HG02588 (cell line): ENCODE data around the gene OCEL1.

Experiments
- ATAC-seq: cut with Tn5 transposase; IDR thresholded peaks from one replicate; pipeline ENCODE4 v1.9.1; 2021; ENCODE audit warnings: mild to moderate bottlenecking, moderate library complexity; ENCODE audit not compliant: unreplicated experiment

OCEL1 gene

DNA sequence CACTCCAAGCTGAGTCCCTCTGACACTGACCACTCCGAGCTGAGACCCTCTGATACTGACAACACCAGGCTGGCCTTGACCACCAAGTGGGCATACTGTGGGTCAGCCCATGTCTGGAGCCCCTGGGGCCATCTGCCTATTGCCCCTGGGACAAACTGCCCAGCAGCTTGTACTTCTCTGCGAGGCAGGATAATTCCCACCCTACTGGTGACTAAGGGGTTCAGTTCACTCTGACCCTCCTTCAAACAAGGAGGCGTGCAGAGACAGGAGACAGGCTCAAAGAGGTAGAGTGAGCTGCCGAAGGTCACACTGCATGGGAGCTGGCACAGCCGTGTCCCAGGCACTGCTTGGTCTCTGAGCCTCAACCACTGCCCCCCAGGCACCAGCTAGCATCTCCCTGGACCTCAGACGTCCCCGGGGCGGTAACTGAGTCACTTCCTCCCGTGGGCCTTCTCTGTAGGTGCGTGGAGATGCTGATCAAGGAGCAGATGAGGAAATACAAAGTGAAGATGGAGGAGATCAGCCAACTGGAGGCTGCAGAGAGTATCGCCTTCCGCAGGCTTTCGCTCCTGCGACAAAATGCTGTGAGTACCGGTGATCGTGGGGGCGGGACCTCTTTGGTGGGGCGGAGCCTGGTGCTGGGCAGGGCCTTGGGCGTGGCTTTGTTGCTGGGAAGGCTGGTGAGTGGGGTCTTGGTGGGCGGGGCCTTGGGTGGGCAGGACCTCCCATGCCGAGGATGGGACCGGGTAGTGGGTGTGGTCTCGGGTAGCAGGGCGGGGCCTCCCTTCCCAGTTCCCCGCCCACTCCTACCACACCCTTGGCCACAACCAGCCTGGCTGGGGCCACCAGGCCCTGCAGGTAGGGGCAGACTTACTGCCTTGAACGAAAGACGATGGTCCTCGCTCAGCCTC lies 16.6 kb upstream of the OCEL1 start:
- no peak for ATAC-seq

DNA sequence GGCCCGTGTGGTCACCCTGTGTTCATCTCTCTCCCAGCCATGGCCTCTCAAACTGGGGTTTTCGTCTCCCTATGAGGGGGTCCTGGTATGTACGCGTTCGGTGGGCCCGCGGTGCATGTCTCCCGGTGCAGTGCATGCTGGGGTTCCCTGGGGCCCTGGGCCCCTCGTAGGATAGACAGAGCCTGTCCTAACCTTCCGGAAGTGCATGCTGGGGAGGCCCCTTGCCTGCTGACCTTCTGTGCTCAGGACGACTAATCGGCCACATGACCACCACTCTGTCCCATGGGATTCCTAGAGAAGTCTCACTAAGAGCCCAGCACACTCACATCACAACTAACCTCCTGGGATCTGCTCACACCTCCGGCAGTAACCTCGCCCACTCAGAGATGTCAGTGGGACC lies 15.7 kb upstream of the OCEL1 start:
- ATAC-seq: no peak

DNA sequence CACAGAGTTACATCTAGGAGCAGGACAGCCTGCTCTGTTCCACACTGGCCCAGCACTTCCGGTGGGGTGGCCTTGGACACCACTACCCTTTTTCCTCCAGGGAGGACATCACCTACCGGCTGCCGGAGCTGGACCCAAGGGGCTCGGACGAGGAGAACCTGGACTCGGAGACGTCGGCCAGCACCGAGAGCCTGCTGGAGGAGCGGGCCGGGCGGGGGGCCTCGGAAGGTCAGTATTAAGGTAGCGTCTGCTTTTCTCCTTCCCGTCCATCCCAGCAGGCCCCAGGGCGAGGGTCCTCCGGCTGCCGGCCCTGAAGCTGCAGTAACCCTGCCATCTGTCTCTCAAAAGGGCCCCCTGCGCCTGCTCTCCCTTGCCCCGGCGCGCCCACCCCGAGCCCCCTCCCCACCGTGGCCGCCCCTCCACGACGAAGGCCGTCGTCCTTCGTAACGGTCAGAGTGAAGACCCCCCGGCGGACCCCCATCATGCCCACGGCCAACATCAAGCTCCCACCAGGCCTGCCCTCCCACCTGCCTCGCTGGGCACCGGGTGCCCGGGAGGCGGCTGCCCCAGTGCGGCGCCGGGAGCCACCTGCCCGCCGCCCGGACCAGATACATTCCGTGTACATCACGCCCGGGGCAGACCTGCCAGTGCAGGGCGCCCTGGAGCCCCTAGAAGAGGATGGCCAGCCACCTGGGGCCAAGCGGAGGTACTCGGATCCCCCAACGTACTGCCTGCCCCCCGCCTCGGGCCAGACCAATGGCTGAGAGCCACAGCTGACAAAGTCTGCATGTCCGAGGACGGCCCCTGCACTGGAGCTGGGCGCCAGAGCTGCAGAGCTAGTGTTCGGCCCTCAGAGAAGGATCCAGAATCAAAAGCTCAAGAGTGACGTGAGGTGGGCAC lies 14.2 kb upstream of the OCEL1 start:
- no peak for ATAC-seq

DNA sequence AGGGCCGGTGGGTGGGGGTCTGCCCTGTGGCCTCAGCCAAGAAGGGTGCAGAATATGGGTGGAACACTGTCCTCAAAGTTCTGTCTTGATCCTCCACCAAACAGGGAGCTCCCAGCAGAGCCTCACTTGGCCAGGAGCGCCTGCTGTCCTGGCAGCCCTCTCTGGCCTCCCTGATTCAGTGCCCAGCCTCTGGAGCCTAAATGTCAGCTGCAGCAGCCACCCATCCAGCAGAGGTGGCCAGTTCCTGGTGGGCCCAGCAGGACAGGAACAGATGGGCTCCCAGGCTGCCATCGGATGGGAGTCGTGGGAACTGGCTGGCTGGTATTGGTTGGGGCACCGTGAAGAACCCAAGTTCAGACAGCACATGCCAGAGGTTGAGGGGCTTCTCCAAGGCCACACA lies 12.7 kb upstream of the OCEL1 start:
- ATAC-seq: no peak

DNA sequence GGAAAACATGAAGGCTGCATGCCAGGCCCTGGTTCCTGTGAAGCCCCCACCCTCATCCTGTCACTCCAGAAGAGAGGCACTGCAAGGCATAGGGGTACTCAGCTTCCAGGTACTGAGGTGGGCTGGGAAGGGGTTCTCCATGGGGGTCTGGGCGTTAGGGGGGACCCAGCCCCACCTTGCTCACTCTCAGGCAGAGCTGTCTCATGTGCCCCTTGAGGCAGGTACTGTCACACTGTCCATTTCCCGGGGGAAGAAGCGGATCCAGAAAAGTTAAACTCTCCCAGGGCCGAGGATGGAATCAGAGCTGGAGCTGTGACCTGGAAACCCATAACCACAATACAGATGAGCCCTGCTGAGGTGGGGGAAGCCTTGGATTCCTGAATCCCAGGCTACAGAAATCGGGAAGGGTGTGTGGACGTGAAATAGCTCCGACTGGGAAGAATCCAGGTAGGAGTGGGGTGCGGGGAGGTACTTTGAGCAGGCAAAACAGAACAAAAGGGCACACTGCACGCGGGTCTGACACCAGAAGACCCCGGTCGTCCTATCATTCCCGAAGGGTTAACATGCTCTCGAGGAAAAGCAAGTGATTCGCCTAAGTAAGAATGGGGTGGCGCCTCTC lies 11.4 kb upstream of the OCEL1 start:
- ATAC-seq: no peak

DNA sequence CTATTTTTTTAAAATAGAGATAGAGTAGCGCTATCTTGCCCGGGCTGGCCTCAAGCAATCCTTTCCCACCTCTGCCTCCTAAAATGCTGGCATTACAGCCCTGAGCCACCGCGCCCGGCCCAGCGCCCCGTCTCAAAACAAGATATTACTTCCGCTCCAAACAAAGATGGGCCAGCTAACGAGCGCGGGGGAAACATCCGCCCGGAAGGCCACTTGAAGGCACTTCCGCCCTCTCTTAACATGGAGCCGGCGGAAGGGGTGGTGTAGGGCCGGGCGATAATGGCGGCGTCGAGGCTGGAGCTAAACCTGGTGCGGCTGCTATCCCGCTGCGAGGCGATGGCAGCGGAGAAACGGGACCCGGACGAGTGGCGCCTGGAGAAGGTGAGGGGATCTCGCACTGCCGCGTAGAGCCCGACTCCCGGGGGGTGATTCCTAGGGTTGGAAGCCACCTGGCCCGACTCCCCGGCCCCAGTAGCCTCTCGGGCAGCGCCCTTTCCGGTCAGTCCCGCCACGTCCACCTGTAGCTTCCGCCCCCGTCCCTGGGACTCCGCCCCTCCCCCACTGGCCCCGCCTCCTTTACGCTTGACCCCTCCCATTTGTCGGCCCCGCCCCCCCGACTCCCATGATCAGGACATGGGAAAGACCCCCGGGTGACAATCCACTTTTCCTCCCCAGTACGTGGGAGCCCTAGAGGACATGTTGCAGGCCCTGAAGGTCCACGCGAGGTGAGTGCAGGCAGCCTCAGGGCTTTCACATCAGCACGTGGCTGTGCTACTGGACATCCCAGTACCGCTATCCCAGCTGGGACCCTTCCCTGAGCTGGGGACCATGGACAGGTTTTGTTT lies 10.7 kb upstream of the OCEL1 start, which contains the start of gene USE1:
Gene USE1 (plus strand): TSS at position 231 of the 845 bp plus-strand sequence. CDS start 49 bp downstream, at position 280.
- ATAC-seq: peak; percentile 71

DNA sequence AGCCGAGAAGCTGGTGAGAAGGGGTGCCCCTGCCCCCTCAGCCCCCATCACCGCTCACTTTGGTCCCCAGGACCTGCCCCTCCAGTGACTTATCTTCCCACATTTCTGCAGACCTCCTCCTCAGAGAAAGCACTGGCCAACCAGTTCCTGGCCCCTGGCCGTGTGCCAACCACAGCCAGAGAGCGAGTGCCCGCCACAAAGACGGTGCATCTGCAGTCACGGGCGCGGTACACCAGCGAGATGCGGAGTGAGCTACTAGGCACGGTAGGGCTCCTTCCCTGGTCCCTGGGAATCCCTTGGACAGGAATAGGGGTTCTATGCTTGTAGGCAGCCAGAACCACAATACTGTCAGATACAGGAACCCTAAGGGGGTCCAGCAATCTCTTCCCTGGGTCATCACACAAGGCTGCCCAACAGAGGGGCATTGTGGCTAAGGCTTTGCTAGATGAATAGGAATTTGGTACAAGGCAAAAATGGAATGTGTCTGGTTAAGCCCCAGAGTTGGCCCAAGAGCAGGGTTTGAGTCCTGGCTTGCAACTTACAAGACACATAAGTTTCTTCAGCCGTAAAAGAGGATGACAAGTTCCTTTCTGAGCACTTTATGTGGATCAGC lies 9.9 kb upstream of the OCEL1 start:
- ATAC-seq: no peak

DNA sequence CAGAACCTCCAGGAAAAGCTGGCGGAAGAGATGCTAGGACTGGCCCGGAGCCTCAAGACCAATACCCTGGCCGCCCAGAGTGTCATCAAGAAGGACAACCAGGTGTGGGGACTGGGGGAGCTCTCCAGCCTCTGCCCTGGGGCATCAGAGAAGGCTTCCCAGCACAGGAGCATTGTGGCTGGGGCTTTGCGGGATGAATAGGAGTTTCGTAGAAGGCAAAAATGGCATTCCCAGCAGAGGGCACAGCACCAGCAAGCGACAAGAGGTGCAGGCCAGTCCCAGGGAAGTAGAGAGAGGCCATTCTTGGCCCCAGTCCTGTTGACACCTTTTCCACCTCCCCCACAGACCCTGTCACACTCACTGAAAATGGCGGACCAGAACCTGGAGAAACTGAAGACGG lies 6.7 kb upstream of the OCEL1 start:
- no peak for ATAC-seq

DNA sequence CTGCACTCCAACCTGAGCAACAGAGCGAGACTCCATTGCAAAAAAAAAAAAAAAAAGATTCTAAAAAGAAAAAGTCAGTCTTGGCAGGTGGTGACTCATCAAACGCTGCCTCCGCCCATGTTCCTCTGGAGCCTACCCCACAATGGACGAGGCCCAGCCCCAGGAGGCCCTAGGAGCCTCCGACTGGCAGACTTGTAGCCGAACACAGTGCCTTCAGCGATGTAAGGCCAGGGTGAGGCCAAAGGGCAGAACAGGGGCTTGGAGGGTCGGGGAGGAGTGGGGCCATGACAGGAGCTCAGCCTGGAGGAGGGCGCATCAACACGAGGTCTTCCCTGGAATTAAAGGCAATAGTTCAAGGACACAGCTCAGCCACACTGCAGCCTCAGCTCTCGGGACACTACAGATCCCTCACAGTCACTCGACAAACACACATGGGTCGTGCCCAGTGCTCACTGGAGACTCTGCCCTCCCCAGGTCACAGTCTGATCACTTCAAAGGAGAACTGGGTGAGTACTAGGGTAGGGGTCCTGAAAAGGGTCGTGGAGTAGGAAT lies 5.7 kb upstream of the OCEL1 start:
- ATAC-seq: no peak

DNA sequence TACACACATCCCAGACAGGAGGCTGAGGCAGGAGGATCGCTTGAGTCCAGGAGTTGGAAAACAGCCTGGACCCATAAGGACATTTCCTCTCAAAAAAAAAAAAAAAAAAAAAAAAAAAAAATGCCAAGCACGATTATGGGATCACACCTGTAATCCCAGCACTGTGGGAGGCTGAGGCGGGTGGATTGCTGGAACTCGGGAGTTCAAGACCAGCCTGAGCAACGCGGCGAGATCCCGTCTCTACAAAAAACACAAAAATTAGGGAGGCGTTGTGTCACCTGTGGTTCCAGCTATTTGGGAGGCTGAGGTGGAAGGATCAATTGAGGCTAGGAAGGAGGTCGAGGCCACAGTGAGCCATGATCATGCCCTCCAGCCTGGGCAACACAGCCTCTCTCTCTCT lies 973 bp upstream of the OCEL1 start:
- no peak for ATAC-seq

DNA sequence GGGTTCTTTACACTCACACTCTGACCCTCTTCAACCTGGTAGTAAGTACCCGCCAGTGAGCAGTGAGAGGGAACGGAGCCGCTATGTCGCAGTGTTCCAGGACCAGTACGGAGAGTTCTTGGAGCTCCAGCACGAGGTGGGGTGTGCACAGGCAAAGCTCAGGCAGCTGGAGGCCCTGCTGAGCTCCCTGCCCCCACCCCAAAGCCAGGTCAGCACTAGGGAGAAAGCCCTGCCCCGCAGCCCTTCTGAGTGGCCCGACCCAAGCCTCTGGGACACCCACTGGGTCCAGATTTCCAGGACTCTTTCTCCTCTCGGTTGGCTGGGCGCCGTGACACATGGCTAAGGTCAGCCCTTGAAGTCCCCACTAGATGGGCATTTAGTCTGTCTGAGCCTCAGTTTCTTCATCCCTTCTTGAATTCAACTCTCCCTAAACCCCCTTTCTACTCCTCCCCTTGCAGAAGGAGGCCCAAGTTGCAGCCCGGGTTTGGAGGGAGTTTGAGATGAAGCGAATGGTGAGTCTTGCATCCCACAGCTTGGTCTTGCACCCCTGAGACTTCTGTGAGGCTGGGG lies 1.9 kb downstream of the OCEL1 start:
- ATAC-seq: no peak

DNA sequence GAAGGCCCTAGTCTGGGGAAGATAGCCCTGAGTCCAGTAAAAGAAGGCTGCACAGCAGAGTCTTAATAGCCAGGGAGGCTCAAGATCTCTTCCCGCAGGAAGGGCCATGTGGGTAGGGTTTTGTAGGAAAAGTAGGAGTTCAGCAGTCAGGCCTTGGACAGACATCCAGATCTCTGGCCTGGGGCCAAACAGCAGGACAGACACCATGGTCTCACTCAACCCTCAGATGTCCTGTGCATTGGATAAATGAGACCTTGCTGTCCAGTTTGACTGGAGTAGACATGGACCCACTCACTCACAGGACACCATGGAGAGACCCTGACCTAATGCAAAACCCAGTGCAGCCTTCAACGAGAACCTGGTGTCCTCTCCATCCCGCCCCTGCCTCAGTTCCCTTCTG lies 3.9 kb downstream of the OCEL1 start:
- no peak for ATAC-seq

DNA sequence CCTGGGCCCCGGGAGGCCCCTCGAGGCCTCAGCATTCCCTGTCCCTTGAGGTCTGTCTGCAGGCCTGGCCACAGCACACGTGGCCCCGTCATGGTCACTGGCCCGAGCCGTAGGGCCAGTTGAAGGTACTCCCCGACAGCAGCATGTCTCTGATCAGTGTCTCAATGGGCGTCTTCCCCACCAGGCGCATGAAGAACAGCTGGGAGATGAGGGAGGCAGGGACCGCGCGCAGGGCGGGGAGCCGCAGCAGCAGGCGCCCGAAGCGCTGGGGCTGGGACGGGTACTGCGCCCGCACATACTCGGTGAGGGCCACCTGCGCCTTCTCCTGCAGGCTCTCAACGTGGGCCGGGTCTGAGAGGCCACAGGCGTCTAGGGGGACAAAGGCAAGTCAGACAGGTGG lies 6.2 kb downstream of the OCEL1 start:
- no peak for ATAC-seq

DNA sequence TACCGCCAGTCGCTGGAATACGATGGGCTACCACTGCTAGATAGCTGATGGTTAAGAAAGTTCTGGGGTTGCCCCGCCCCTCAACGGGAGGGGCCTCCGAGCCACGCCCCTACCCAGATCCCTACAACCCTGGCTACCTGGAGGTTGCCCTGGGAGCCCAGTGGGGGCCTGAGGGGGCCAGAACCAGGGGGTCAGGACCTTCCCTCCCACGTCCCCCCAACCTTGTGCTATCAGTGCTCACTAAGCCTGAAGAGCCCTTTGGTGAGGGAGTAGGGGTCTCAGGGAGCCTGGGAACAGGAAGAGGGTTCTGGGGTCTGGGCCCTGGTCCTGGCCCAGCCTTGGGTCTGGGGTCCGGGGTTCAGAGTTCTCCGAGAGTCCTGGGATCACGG lies 8.9 kb downstream of the OCEL1 start:
- peak; percentile 25 for ATAC-seq

DNA sequence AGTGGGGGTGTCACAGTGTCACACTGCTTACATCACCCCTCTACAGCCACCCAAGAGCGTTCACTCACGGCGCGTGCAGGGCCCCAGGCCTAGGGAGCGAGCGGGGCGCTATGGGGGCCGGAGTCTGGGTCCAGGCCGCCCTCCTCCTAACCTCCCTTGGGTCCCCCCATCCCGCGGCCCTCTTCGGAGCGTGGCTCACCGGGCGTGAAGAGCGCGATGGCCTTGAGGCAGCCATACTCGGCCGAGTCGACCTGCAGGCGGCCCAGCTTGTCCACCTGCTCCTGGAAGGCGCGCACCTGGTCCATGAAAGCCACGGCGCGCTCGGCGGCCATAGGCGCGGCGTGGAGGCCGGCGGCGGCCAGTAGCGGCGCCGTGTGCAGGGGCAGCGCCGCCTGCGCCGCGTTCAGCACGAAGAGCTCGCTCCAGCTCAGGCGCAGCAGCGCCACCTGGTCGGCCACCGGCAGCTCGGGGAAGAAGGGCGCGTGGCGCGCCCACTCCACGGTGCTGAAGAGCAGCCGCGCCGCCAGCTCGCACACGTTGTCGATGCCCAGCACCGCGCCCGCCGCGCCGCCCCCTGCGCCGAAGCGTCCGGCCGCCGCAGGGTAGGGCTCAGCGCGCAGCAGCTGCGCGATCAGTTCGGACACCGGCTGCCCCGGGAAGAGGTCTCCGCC lies 9.4 kb downstream of the OCEL1 start:
- ATAC-seq: peak; percentile 61

DNA sequence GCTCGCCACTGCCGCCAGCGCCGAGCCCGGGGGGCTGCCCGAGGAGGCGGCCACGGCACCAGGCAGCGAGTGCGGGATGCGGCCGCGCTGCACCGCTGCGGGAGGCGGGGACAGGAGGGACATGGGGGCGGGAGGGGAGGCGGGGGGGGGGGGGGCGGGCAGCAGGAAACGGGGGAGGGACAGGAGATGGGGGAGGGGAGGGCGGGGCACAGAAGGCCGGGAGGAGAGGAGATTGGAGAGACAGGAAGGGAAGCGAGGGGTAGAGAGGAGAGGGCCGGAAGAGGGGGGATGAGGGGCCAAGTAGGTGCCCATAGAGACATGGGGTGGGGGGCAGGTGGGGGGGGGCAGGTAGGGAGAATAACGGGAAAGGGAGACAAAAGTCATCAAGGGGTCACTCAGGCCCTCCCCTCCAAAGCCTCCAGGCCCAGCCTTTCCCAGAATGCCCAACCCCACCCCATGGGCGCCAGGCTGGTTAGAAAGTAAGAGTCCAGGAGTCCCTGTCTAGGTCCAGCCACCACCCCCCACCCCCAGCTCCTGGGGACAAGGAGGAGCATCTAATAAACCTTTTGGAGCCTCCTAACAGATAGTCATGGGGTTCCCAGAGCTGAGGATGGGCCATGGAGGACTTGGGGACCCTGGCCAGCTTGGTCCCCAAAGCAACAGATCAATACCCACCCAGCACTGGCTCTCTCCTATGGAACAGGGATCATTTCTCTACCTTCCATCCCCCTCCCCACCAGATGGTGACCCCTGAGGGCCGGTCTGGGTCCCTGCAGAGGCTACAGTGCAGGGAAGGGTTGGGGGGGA lies 10.1 kb downstream of the OCEL1 start:
- ATAC-seq: peak; percentile 15

DNA sequence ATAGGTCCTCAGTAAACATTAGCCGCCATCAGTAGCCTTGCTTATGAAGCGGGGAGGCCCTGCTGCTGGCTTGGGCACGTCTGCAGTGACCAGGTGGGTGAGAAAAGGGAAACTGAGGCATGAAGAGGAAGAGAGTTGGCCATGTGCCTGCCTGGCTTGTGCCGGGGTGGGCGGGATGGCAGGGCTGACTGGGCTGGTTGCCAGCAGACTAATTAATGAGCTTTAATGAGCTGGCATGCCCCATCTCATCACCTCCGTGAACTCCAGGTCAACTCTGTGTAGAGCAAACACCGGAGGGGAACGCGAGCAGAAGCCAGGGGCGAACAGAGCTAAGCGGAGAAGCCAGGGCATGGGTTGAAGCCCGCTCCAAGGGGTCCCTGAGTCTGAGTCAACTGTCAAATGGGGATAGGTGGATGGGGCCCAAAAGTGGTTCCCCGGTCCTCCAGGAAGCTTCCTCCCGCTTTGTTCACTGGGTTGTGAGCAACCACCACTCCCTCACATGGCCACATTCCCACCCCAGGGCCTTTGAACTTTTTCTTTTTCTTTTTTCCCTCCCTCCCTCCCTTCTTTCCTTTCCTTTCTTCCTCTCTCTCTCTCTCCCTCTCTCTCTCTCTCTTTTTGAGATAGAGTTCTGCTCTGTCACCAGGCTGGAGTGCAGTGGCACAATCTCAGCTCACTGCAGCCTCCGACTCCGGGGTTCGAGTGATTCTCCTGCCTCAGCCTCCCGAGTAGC lies 11.0 kb downstream of the OCEL1 start:
- ATAC-seq: no peak
